ENCODE results near the gene DPYSL3. TPM values are rescaled to one million over a fixed set of nuclear protein-coding genes. Genes with fewer than 3 reads are reported as not detected.

DPYSL3 gene
- total RNA-seq = 142 and 146 TPM in 2 replicates
- polyA plus RNA-seq = 80.3 and 81.6 TPM in 2 replicates
- polyA plus RNA-seq (2011; cell fraction: cytosol; rRNA removed) = 88.1 and 93.4 TPM in 2 replicates
- polyA plus RNA-seq (2011; cell fraction: nucleus; rRNA removed) = 165 and 213 TPM in 2 replicates
- polyA plus RNA-seq (2012) = 70.9 and 78.2 TPM in 2 replicates
- polyA minus RNA-seq = 154 and 180 TPM in 2 replicates
- not detected for polyA minus RNA-seq (2011; cell fraction: cytosol; rRNA and poly(A)+ RNA removed)
- polyA minus RNA-seq (2011; cell fraction: nucleus; rRNA and poly(A)+ RNA removed) = 111 and 158 TPM in 2 replicates
- Bru-seq, nascent RNA = percentile 92 among the genes with signal in this experiment
- percentile 83 among the genes with signal in this experiment for BruChase-seq, experiment 1, labeled RNA remaining after a 6-hour chase
- BruChase-seq, experiment 2, labeled RNA remaining after a 2-hour chase = percentile 77 among the genes with signal in this experiment
- long read RNA-seq, full-length matches to known transcripts = 49 of 124 reads
- long read RNA-seq, partial matches to known transcripts = 12 of 124 reads
- long read RNA-seq, other reads (novel, unspliced or antisense) = 63 of 124 reads

- peak within 1 kb of the TSS; percentile 83 for H3K9ac ChIP-seq (replicated peaks; ENCODE audit: extremely low read depth, insufficient read depth, low read length)
- intact Hi-C loops (cut with micrococcal nuclease) = loop anchor here (1.0 to 10.0 kb wide), 6 partner anchors 12 to 875 kb away; partner anchors contain the start of gene FBXO38
- BruUV-seq (replicated peaks) = no TSS peak
These were observed at the start of gene DPYSL3 for GRCh38 chr5:147509710-147510651. TSS of gene DPYSL3 (minus strand) at chr5:147510068. CDS start at chr5:147509858, 210 bp downstream.

More at GRCh38 chr5:147509710-147510651, at the start of gene DPYSL3:
- Histone ChIP-seq H3K36me3 (ENCODE audit: control insufficient read depth in 2 of 2, extremely low read depth in 1 of 2, insufficient read depth in 2 of 2, low read length in 2 of 2) (no peaks in the 10 kb centered on the region), H3K4me2 (ENCODE audit: insufficient read depth, low read length) (peak within 1 kb of the TSS; percentile 95), H3K9me3 (replicated peaks; ENCODE audit: control insufficient read depth, insufficient read depth, low read length) (no peaks in the 10 kb centered on the region), H3K27me3 (ENCODE audit: control insufficient read depth in 2 of 2, insufficient read depth in 2 of 2, low read length in 2 of 2) (no peaks in the 10 kb centered on the region), H3K4me1 (ENCODE audit: control insufficient read depth, extremely low read depth, insufficient read depth, low read length) (peaks cover 26% of the 10 kb centered on the region), H3K79me2 (ENCODE audit: control insufficient read depth, insufficient read depth, low read length) (peaks cover 42% of the 10 kb centered on the region), H4K20me1 (replicated peaks; ENCODE audit: control insufficient read depth, extremely low read depth, insufficient read depth, low read length) (no peaks in the 10 kb centered on the region), H3K9me1 (replicated peaks; ENCODE audit: control insufficient read depth, extremely low read depth, insufficient read depth, low read length) (no peaks in the 10 kb centered on the region), H3K4me3 (replicated peaks in 1 of 3; ENCODE audit: insufficient read depth in 1 of 3, low read depth in 1 of 3, low read length in 3 of 3) (peak within 1 kb of the TSS; percentile 46 to 85 (median 79)), H2AFZ (ENCODE audit: low read depth, low read length) (peak within 1 kb of the TSS; percentile 76), H3K27ac (ENCODE audit: insufficient read depth, low read depth, low read length) (peak within 1 kb of the TSS; percentile 67)
- CTCF ChIA-PET = interaction anchor here (0.7 to 3.1 kb wide), 14 partner anchors 23 to 68 kb away, joined by 3 to 39 read pairs (median 5); no protein-coding TSS in a partner anchor
- DNase-seq (ENCODE audit: low read depth, low spot score) = peak; percentile 90
- TF ChIP-seq POLR2A (IDR thresholded peaks at IDR 0.05; ENCODE audit: low read depth, low read length) (peak; percentile 60), POLR2AphosphoS5 (IDR thresholded peaks at IDR 0.05; ENCODE audit: insufficient read depth, low read depth, low read length) (peak; percentile 81), FOS (IDR thresholded peaks at IDR 0.05; ENCODE audit: borderline replicate concordance, insufficient read depth, low read length) (peak; percentile 27), CTCF (IDR thresholded peaks at IDR 0.05; ENCODE audit: extremely low read depth in 1 of 2, insufficient read depth in 1 of 2, low read depth in 1 of 2, low read length in 2 of 2) (peak; percentile 25 to 55), EZH2 (IDR thresholded peaks at IDR 0.05; ENCODE audit: borderline replicate concordance, low read depth, low read length, severe bottlenecking) (no peak)
- POLR2A ChIA-PET = no interaction called here
- peak; percentile 56 for FAIRE-seq
- dilution Hi-C loops (cut with MboI; ENCODE audit: extremely low pct_ligation_motif_present, low sequenced_read_pairs) = no loop called here
